GM12891 (cell line): Measurements from ENCODE around the gene SNCB.

Source experiments
- DNase-seq: peaks from one replicate; pipeline ENCODE4 v3.0.0; 2011; ENCODE audit warnings: low spot score; ENCODE audit not compliant: insufficient read length
- FAIRE-seq: peaks from 2 replicates; lab custom pipeline; 2011; peaks lifted over from hg19 to GRCh38; lab: Jason Lieb, UNC
- PAX5 ChIP-seq: IDR thresholded peaks from 2 replicates; pipeline ENCODE4 v1.6.1; 2011; ENCODE audit warnings: low read length, moderate library complexity, mild to moderate bottlenecking; ENCODE audit not compliant: insufficient read depth, severe bottlenecking
- POLR2A ChIP-seq: IDR thresholded peaks from 2 replicates; pipeline ENCODE4 v1.6.1; 2011; ENCODE audit warnings: low read depth, low read length, control low read depth
- POLR2AphosphoS5 ChIP-seq: IDR thresholded peaks from 2 replicates; pipeline ENCODE4 v1.6.1; 2011; ENCODE audit warnings: low read depth, low read length, control low read depth
- POU2F2 ChIP-seq: IDR thresholded peaks from 2 replicates; pipeline ENCODE4 v1.6.1; 2011; ENCODE audit warnings: low read depth, mild to moderate bottlenecking, control low read depth, low read length, moderate library complexity
- SPI1 ChIP-seq: IDR thresholded peaks from 2 replicates; pipeline ENCODE4 v1.6.1; 2011; ENCODE audit warnings: low read depth, low read length, control low read depth
- TAF1 ChIP-seq: IDR thresholded peaks from 2 replicates; pipeline ENCODE4 v1.6.1; 2011; ENCODE audit warnings: low read depth, low read length, control low read depth

The SNCB gene

GRCh38 chr5:176671890-176672747, 41.8 kb upstream of the SNCB start:
- TF ChIP-seq TAF1 (no peak), POU2F2 (no peak), POLR2A (no peak), SPI1 (no peak), POLR2AphosphoS5 (no peak), PAX5 (no peak)
- FAIRE-seq = no peak

DNA sequence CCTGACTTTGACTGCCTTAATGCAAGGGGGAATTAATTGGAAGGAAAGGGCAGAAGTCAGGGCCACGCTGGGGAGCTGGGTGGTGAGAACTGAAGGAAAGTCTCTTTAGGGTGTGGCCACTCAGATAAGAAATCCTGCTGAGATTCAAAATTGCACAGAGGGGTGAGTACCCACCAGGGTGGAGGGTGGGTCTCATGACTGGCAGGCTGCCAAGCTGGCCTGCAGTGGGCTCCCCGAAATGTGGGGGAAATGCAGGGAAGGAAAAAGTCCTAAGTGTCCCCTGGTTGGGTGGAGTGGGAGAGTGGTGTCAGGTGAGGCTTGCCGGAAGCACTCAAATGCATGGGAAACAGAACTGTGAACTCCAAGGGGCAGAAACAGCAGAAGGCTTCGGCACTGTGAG, 41.1 kb upstream of the SNCB start:
- no peak for DNase-seq
- TF ChIP-seq POLR2A = no peak
- TF ChIP-seq SPI1 = no peak
- TF ChIP-seq TAF1 = no peak
- no peak for TF ChIP-seq PAX5
- no peak for TF ChIP-seq POLR2AphosphoS5
- no peak for FAIRE-seq

More at GRCh38 chr5:176671890-176672747, 41.8 kb upstream of the SNCB start:
- no peak for DNase-seq

GRCh38 chr5:176670449-176670848, 40.1 kb upstream of the SNCB start:
- no peak for TF ChIP-seq TAF1
- TF ChIP-seq POLR2AphosphoS5 = no peak
- FAIRE-seq = no peak

DNA sequence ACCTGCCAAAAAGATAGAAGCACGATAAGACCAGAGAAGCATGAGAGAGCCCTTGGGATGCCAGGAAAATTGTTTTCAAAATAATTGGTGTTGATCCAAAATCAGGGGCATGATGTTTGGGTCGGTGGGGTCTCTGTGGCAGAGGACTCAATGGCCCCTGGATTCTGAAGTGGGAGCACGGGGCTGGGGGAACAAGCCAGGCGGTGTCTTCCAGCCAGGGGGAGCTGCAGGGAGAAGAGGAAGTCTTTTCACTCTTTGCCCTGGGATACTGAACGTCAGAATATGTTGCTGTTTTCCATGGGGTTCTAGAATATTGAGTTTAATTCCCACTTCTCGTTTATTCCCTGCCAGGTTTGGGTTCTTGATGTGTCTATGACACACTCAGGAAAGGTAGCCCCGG, 37.3 kb upstream of the SNCB start:
- no peak for FAIRE-seq
- no peak for DNase-seq
- TF ChIP-seq SPI1 (no peak), PAX5 (no peak), POU2F2 (no peak), POLR2AphosphoS5 (no peak), POLR2A (no peak)

More at GRCh38 chr5:176670449-176670848, 40.1 kb upstream of the SNCB start:
- no peak for DNase-seq

DNA sequence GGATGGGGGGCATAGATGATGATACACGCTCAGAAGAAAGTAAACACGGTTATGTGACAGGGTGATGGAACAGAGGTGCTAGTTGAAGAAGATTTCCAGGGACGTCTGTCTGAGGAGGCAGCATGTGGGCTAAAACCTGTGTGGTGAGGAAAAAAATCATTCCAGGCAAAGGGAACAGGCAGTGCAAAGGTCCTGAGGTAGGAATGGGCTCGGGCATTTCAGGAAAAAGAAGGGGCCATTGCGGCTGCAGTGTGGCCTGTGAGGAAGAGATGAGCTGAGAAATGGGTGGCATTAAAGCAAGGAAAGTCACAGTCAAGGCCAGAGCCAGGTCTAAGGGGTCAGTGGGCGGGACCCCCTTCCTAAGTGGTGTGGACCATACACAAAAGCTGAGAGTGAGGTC, 35.2 kb upstream of the SNCB start:
- DNase-seq = no peak
- TF ChIP-seq POLR2A = no peak
- no peak for TF ChIP-seq SPI1
- no peak for TF ChIP-seq POLR2AphosphoS5
- no peak for TF ChIP-seq POU2F2
- no peak for TF ChIP-seq TAF1
- no peak for TF ChIP-seq PAX5
- FAIRE-seq = no peak

DNA sequence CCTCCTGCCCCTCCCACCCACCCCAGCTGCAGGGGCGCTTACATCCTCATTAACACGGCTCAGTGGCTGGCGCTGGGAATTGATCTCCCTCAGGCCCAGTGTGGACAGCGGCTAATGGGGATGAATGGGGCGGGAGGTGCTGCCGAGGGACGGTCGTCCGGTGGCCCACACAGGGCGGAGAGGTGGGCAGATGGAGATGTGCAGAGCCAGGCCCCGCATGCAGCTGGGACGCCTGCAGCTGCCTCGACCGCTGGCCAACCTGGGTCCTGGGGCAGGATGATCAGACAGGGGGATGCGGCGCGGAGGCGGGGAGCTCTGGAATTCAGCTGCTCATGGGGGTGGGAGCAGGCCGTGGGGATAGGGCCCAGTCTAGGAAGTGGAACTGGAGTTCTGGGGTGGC, 34.6 kb upstream of the SNCB start:
- no peak for TF ChIP-seq SPI1
- no peak for TF ChIP-seq PAX5
- no peak for TF ChIP-seq POU2F2
- TF ChIP-seq TAF1 = no peak
- TF ChIP-seq POLR2A = no peak
- no peak for TF ChIP-seq POLR2AphosphoS5
- DNase-seq (no peak), FAIRE-seq (no peak)

GRCh38 chr5:176664479-176664878, 34.1 kb upstream of the SNCB start:
- DNase-seq (no peak), FAIRE-seq (no peak)
- no peak for TF ChIP-seq SPI1
- TF ChIP-seq POLR2A = no peak
- no peak for TF ChIP-seq TAF1
- TF ChIP-seq POLR2AphosphoS5 = no peak
- no peak for TF ChIP-seq PAX5
- no peak for TF ChIP-seq POU2F2

DNA sequence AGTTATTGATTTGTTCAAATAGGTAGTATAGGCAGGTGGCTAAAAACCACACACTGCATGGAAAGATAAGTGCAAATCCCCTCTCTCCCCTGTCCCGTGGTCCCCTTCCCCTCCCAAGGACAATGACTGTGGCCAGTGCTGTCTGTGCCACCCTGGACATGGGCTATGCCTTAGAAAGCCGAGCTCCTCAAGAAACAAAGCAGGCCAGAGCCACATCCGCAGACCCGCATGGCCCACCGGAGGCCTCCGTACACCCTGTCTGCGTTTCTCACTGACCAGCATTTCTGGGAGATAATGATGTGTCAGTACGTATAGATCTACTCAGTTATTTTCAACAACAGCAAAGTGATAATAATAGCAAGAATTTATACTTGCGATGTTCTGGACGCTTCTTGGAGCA, 33.2 kb upstream of the SNCB start:
- FAIRE-seq (no peak), DNase-seq (no peak)
- TF ChIP-seq POLR2AphosphoS5 (no peak), PAX5 (no peak), SPI1 (no peak), POLR2A (no peak), POU2F2 (no peak), TAF1 (no peak)

DNA sequence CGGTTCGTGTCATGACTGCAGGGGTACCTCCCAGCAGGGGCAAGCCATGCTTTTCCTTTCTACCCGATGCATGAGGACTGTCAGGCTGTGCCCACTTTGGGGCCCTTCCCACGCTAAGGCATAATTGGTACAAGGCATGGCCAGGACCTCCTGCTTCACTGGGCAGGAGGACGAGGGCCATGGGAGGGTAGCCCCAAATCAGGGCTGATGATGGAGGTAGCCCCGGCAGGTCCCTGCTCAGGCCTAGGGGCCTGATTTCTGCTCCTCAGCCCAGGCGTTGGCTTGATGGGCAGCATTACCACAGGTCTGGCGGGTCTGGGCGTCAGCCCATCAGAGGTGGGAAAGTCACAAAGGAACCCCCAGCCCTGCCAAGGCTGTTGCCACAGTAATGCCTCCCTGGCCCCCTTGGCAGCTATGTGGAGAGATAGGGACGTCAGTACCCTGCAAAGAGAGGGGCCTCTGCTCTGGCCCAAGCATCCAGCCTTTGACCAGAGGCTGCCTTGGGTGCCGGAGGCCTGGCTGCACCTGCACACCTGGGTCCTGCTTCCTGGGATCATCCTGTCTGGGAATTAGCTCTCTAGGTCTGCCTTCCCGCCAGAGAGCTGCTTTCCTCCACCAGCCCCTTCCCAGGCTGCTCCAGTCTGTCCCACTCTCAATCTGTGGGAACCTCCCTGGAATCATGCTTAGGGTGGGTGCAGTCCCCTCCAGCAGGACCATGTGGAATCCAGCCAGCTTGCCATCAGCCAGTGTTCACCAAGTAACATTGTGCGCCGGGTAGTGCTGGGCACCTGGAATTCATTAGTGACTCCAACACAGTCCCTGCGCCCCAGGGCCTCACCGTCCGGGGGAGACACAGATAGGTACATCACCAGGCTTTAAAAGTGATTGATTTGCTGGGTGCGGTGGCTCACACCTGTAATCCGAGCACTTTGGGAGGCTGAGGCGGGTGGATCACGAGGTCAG, 32.3 kb upstream of the SNCB start:
- TF ChIP-seq SPI1 (no peak), TAF1 (no peak), POLR2A (no peak), POLR2AphosphoS5 (no peak), PAX5 (no peak), POU2F2 (no peak)
- DNase-seq = no peak
- no peak for FAIRE-seq

- TF ChIP-seq PAX5 (no peak), POU2F2 (no peak), POLR2A (no peak), POLR2AphosphoS5 (no peak), SPI1 (no peak)
- FAIRE-seq (no peak), DNase-seq (no peak)
Observed at GRCh38 chr5:176661676-176662075, 31.3 kb upstream of the SNCB start.
